GM23338 (cell line): Measurements from ENCODE around the gene PIPOX. TPM values are rescaled to one million over a fixed set of nuclear protein-coding genes. Genes with fewer than 3 reads are reported as not detected.

Source experiments
- ATAC-seq: fragments of 200-7000 bp; cut with Tn5 transposase; 3 replicates; pipeline ENCODE4 v1.9.1; 2020
- DNase-seq: peaks from one replicate; pipeline ENCODE4 v3.0.0-alpha.2; 2015; ENCODE audit warnings: low spot score
- H2AFZ ChIP-seq: fragments of 200-600 bp; sonication (generic); 2 replicates; pipeline ENCODE4 v1.8.0; 2016; ENCODE audit warnings: antibody characterized with exemption, mild to moderate bottlenecking, moderate library complexity
- H3F3A ChIP-seq: fragments of 200-600 bp; sonication (generic); replicated peaks from 2 replicates; pipeline ENCODE4 v1.8.0; 2017; ENCODE audit warnings: antibody characterized with exemption, mixed run types, low read depth
- H3K27ac ChIP-seq: fragments of 200-600 bp; sonication (generic); 2 replicates; pipeline ENCODE4 v1.6.1; 2016; ENCODE audit warnings: low read depth
- H3K27me3 ChIP-seq: fragments of 200-600 bp; sonication (generic); 2 replicates; pipeline ENCODE4 v1.8.0; 2016; ENCODE audit warnings: mild to moderate bottlenecking, mixed run types, moderate library complexity; ENCODE audit not compliant: insufficient read depth
- H3K36me3 ChIP-seq: fragments of 200-600 bp; sonication (generic); 2 replicates; pipeline ENCODE4 v1.8.0; 2016; ENCODE audit warnings: mild to moderate bottlenecking; ENCODE audit not compliant: insufficient read depth
- H3K4me1 ChIP-seq: fragments of 200-600 bp; sonication (generic); 2 replicates; pipeline ENCODE4 v1.8.0; 2016; ENCODE audit warnings: mild to moderate bottlenecking, moderate library complexity; ENCODE audit not compliant: insufficient read depth
- H3K4me2 ChIP-seq: fragments of 200-600 bp; sonication (generic); 2 replicates; pipeline ENCODE4 v1.7.1; 2017; ENCODE audit warnings: mixed run types
- H3K4me3 ChIP-seq: fragments of 200-600 bp; sonication (generic); 2 replicates; pipeline ENCODE4 v1.6.1; 2016; ENCODE audit warnings: mixed run types
- H3K79me2 ChIP-seq: fragments of 200-600 bp; sonication (generic); replicated peaks from 2 replicates; pipeline ENCODE4 v1.8.0; 2017; ENCODE audit warnings: mild to moderate bottlenecking; ENCODE audit not compliant: insufficient read depth
- H3K9me2 ChIP-seq: fragments of 200-600 bp; sonication (generic); 2 replicates; pipeline ENCODE4 v1.8.0; 2017; ENCODE audit not compliant: insufficient read depth
- H4K20me1 ChIP-seq: fragments of 200-600 bp; sonication (generic); replicated peaks from 2 replicates; pipeline ENCODE4 v1.8.0; 2017; ENCODE audit warnings: mild to moderate bottlenecking; ENCODE audit not compliant: insufficient read depth
- H3K27ac Mint-ChIP-seq: 2 replicates; pipeline ENCODE4 v1.8.0; 2020; ENCODE audit warnings: inconsistent platforms, mild to moderate bottlenecking, moderate library complexity, mixed read lengths
- H3K27me3 Mint-ChIP-seq: 3 replicates; pipeline ENCODE4 v1.8.0; 2022; ENCODE audit warnings: low read depth, mild to moderate bottlenecking, moderate library complexity, mixed read lengths, inconsistent platforms; ENCODE audit not compliant: insufficient read depth, poor library complexity
- H3K36me3 Mint-ChIP-seq: 3 replicates; pipeline ENCODE4 v1.8.0; 2021; ENCODE audit warnings: low read depth, mild to moderate bottlenecking, inconsistent platforms, moderate library complexity, mixed read lengths
- H3K4me1 Mint-ChIP-seq: 3 replicates; pipeline ENCODE4 v1.8.0; 2020; ENCODE audit warnings: mild to moderate bottlenecking, inconsistent platforms, mixed read lengths
- H3K4me3 Mint-ChIP-seq: 3 replicates; pipeline ENCODE4 v1.8.0; 2021; ENCODE audit warnings: moderate library complexity, mild to moderate bottlenecking, inconsistent platforms, mixed read lengths
- H3K9me3 Mint-ChIP-seq: 3 replicates; pipeline ENCODE4 v1.8.0; 2020; ENCODE audit warnings: moderate library complexity, mild to moderate bottlenecking, inconsistent platforms, mixed read lengths
- EZH2 ChIP-seq: fragments of 200-600 bp; sonication (generic); IDR thresholded peaks from one replicate; pipeline ENCODE4 v1.8.0; 2017; ENCODE audit warnings: antibody characterized with exemption, mild to moderate bottlenecking, low read depth; ENCODE audit not compliant: unreplicated experiment
- JUNB ChIP-seq: IDR thresholded peaks from one replicate; pipeline ENCODE4 v1.6.1; 2016; ENCODE audit warnings: antibody characterized with exemption; ENCODE audit not compliant: unreplicated experiment
- NANOG ChIP-seq: IDR thresholded peaks from 2 replicates; pipeline ENCODE4 v1.6.1; 2016; ENCODE audit warnings: antibody characterized with exemption, borderline replicate concordance
- POLR2AphosphoS5 ChIP-seq: IDR thresholded peaks from 2 replicates; pipeline ENCODE4 v1.6.1; 2016; ENCODE audit warnings: antibody characterized with exemption, low read depth
- REST ChIP-seq: IDR thresholded peaks from one replicate; pipeline ENCODE4 v1.6.1; 2018; ENCODE audit warnings: antibody characterized with exemption; ENCODE audit not compliant: unreplicated experiment
- STAT1 ChIP-seq: IDR thresholded peaks from one replicate; pipeline ENCODE4 v1.6.1; 2016; ENCODE audit warnings: antibody characterized with exemption; ENCODE audit not compliant: unreplicated experiment
- polyA plus RNA-seq: library from polyadenylated mRNA; unstranded; fragments of >200 nt; fragmentation: Nextera tagmentation; extraction: Ambion mirVana; gene quantifications from 2 replicates; pipeline ENCODE4 v1.2.1, GENCODE V29; 2016
- total RNA-seq: library from RNA; depleted of rRNA; stranded (reverse); fragments of >200 nt; shearing (Covaris generic); gene quantifications from 2 replicates; pipeline ENCODE4 v1.2.3, GENCODE V29; 2014
- TF ChIP-seq, protein P1 (sequence below): fragments of 250-450 bp; sonication (Bioruptor Pico); IDR thresholded peaks from 2 replicates; pipeline ENCODE4 v1.5.0; 2020; ENCODE audit warnings: mild to moderate bottlenecking, moderate library complexity

PIPOX gene
- total and polyA plus RNA-seq, 2 experiments from 2014 or later: 22.6 to 34.6 TPM

DNA sequence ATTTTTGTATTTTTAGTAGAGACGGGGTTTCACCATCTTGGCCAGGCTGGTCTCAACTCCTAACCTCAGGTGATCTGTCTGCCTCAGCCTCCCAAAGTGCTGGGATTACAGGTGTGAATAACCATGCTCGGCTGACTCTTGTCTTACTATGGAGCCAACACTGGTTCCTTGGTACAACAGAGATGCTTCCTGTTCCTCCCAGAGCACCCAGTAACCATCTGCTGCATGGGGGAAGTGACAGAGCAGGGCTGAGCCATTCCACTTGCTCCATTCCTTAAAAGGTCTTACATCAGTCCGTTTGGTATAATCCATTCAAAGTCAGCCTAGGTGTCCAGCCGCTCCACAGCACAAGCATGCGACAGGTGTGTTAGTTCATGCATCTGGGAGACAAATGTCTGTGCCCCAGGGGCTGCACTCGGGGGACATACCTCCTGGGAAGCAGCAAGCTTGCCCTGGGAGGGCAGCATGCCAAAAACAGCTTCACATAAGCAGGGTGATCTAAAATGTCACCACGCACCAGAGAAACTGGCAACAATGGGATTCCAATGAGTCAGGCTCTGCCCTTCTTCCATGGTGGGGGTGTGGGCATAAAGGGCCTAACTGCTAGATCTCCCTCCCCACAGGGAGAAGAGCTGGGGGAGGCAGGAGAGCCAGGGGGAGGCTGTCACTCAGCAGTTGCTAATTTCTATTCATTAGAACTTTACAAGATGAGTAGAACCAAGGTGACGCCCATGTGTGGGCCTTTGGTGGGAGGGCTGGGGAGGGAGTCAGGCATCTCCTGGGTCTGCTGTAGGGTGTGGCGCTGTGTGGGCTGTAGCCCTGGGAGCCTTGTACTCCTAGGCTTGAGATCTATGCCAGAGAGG, 35.5 kb downstream of the PIPOX start:
- Histone ChIP-seq H3K27ac (no peak overlapping the region), H3F3A (peaks cover 5% of the 10 kb centered on the region; the same call in 1 of the 2 replicates), H3K4me3 (no peak overlapping the region), H3K9me2 (no peaks in the 10 kb centered on the region), H3K4me1 (peaks cover 28% of the 10 kb centered on the region), H4K20me1 (no peaks in the 10 kb centered on the region), H3K4me2 (no peak overlapping the region), H3K79me2 (no peaks in the 10 kb centered on the region), H3K27me3 (no peaks in the 10 kb centered on the region), H3K36me3 (no peaks in the 10 kb centered on the region), H2AFZ (no peak overlapping the region)
- H3K4me1 Mint-ChIP-seq: peaks cover 53% of the 10 kb centered on the region
- no peak overlapping the region; the same call in 1 of the 2 replicates for H3K27ac Mint-ChIP-seq
- TF ChIP-seq REST: no peak
- no peak for TF ChIP-seq POLR2AphosphoS5
- TF ChIP-seq NANOG: no peak
- ATAC-seq: no peak
- no peak for DNase-seq
- H3K27me3 Mint-ChIP-seq: peaks cover 21% of the 10 kb centered on the region
- H3K36me3 Mint-ChIP-seq: peaks cover 19% of the 10 kb centered on the region
- H3K9me3 Mint-ChIP-seq: no peaks in the 10 kb centered on the region
- no peak overlapping the region for H3K4me3 Mint-ChIP-seq

GRCh38 chr17:29079433-29079832, 36.5 kb downstream of the PIPOX start:
- H4K20me1 ChIP-seq: no peaks in the 10 kb centered on the region
- H3K27ac Mint-ChIP-seq: no peak overlapping the region
- H3K36me3 Mint-ChIP-seq: peaks cover 19% of the 10 kb centered on the region
- H3K4me3 Mint-ChIP-seq: no peak overlapping the region
- H3K9me3 Mint-ChIP-seq: no peaks in the 10 kb centered on the region
- no peak overlapping the region for H3K4me3 ChIP-seq
- peaks cover 57% of the 10 kb centered on the region for H3K4me1 Mint-ChIP-seq
- no peaks in the 10 kb centered on the region for H3K36me3 ChIP-seq
- H3K27me3 ChIP-seq: no peaks in the 10 kb centered on the region
- H3K27me3 Mint-ChIP-seq: peaks cover 21% of the 10 kb centered on the region
- no peak for DNase-seq
- no peaks in the 10 kb centered on the region for H3K9me2 ChIP-seq
- H3K27ac ChIP-seq: no peak overlapping the region
- peaks cover 12% of the 10 kb centered on the region; the same call in 1 of the 2 replicates for H3F3A ChIP-seq
- no peaks in the 10 kb centered on the region for H3K79me2 ChIP-seq
- ATAC-seq: no peak
- peaks cover 24% of the 10 kb centered on the region for H3K4me1 ChIP-seq
- no peak overlapping the region for H3K4me2 ChIP-seq
- H2AFZ ChIP-seq: no peak overlapping the region
- TF ChIP-seq EZH2 (no peak), REST (no peak), STAT1 (no peak), JUNB (no peak)
- TF ChIP-seq, protein P1, sequence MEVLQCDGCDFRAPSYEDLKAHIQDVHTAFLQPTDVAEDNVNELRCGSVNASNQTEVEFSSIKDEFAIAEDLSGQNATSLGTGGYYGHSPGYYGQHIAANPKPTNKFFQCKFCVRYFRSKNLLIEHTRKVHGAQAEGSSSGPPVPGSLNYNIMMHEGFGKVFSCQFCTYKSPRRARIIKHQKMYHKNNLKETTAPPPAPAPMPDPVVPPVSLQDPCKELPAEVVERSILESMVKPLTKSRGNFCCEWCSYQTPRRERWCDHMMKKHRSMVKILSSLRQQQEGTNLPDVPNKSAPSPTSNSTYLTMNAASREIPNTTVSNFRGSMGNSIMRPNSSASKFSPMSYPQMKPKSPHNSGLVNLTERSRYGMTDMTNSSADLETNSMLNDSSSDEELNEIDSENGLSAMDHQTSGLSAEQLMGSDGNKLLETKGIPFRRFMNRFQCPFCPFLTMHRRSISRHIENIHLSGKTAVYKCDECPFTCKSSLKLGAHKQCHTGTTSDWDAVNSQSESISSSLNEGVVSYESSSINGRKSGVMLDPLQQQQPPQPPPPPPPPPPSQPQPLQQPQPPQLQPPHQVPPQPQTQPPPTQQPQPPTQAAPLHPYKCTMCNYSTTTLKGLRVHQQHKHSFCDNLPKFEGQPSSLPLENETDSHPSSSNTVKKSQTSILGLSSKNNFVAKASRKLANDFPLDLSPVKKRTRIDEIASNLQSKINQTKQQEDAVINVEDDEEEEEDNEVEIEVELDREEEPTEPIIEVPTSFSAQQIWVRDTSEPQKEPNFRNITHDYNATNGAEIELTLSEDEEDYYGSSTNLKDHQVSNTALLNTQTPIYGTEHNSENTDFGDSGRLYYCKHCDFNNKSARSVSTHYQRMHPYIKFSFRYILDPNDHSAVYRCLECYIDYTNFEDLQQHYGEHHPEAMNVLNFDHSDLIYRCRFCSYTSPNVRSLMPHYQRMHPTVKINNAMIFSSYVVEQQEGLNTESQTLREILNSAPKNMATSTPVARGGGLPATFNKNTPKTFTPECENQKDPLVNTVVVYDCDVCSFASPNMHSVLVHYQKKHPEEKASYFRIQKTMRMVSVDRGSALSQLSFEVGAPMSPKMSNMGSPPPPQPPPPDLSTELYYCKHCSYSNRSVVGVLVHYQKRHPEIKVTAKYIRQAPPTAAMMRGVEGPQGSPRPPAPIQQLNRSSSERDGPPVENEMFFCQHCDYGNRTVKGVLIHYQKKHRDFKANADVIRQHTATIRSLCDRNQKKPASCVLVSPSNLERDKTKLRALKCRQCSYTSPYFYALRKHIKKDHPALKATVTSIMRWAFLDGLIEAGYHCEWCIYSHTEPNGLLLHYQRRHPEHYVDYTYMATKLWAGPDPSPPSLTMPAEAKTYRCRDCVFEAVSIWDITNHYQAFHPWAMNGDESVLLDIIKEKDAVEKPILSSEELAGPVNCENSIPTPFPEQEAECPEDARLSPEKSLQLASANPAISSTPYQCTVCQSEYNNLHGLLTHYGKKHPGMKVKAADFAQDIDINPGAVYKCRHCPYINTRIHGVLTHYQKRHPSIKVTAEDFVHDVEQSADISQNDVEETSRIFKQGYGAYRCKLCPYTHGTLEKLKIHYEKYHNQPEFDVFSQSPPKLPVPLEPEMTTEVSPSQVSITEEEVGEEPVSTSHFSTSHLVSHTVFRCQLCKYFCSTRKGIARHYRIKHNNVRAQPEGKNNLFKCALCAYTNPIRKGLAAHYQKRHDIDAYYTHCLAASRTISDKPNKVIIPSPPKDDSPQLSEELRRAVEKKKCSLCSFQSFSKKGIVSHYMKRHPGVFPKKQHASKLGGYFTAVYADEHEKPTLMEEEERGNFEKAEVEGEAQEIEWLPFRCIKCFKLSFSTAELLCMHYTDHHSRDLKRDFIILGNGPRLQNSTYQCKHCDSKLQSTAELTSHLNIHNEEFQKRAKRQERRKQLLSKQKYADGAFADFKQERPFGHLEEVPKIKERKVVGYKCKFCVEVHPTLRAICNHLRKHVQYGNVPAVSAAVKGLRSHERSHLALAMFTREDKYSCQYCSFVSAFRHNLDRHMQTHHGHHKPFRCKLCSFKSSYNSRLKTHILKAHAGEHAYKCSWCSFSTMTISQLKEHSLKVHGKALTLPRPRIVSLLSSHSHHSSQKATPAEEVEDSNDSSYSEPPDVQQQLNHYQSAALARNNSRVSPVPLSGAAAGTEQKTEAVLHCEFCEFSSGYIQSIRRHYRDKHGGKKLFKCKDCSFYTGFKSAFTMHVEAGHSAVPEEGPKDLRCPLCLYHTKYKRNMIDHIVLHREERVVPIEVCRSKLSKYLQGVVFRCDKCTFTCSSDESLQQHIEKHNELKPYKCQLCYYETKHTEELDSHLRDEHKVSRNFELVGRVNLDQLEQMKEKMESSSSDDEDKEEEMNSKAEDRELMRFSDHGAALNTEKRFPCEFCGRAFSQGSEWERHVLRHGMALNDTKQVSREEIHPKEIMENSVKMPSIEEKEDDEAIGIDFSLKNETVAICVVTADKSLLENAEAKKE (CRISPR knock-in tag): no peak
